Measurements from ENCODE around the gene SFMBT1.

SFMBT1 gene

GRCh38 chr3:52912885-52913731, 132.8 kb downstream of the SFMBT1 start:
- DNase-seq, result no peak

GRCh38 chr3:52910823-52911222, 135.1 kb downstream of the SFMBT1 start:
- DNase-seq, result no peak

DNA sequence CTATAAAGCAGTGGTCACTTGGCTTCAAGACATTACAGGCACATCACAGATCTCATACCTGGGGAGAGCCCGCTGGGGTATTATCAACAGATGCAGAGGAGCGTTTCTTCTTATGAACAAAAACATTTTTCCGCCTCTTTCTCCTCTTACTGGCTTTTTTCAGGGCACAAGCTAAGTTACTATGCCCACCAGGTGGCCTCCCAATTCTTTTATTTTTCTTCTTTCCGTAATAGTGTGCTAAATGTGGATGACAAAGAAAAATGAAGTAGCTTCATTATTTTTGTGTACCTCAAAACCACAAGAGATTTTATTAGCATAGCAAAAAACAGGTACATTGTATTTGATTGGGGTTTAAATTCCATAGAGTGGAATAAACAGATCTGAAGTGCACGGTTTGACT, 138.4 kb downstream of the SFMBT1 start:
- no peak for DNase-seq

DNA sequence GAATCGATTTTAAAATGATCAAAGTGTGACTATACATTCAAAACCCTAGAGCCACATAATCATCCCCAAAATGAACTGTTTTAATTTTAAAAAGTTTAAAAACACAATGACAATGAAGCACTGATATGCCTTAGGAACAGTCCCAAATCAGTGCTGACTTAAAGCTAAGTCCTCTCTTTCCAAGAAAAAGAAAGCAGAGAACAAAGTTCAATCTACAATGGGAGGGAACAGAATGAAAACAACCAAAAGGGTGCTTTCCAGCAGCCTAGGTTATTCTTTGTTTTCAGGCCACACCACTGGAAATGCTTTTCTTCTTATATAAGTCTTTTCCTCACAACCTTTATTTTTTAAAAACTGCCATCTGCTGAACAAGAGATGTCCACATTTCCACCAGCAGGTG, 141.3 kb downstream of the SFMBT1 start:
- DNase-seq, result no peak

DNA sequence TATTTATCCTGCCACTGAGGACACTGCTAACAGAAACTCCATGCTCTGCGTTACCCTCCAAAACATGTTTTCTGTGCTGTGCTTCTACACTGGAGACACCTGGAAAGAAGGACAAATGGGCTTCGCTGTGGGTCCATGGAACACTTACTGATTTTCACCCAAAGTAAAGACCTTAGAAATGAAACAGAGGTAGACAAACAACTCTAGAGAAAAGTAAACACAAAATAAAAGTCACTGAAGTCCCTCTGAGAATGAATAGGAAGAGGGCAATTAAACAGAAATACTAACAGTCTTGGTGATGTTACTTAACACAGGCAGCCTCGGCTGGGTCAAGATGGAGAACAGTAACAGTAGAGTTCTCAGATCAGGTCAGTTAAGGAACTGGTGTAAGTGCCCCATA, 141.9 kb downstream of the SFMBT1 start:
- DNase-seq, result no peak

DNA sequence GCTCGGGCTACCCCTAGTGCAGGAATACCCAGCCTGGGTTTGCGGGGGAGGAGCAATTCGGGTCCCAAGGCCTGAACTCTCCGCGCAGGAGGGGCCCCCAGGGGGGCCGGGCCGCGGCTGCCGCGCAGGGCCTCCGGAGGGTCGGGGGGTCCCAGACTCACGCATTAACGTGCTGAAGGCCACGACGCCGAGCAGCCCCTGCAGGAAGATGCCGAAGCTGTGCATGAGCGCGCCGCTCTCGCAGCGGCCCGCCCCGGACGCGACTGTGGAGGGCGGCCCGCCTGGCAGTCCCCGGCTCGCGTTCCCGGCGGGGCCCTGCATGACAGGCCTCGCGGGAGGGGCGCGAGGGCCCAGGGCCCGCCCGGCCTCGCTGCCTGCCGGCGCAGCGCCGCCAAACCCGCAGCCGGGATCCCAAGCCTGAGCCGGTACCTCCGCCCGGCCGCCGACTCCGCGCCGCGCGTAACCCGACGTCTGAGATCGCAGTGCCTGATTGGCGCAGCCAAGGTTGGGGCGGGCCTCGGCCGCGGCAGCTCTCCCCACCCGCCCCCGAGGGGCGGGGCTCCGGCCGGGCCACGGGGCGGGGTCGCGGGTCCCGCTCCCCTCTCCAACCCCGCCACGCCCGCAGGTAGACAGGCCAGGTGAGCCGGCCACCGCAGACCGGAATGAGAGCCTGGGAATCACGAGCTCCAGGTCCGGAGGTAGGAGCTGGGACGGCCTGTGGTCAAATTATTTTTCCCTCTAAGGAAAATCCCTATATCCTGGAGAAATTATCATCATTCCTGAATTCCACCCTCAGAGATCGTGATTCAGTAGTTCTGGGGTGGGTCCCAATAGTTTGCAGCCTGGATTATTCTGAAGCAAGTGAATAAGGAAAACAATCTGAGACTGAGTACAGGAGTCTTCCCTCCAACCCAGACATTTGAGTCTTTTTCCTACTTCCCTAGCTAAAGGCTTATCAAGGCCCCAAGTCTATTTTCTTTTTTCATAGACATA, 148.4 kb downstream of the SFMBT1 start, which contains the start of gene STIMATE:
STIMATE (minus strand) TSS at position 419 of the 993 bp plus-strand sequence; CDS start at position 321, 98 bp downstream.
- DNase-seq, result peak; percentile 29 to 69

- peak in 1 of 2 experiments; percentile 1 for DNase-seq
Measured at GRCh38 chr3:52896613-52897012, 149.3 kb downstream of the SFMBT1 start.

DNA sequence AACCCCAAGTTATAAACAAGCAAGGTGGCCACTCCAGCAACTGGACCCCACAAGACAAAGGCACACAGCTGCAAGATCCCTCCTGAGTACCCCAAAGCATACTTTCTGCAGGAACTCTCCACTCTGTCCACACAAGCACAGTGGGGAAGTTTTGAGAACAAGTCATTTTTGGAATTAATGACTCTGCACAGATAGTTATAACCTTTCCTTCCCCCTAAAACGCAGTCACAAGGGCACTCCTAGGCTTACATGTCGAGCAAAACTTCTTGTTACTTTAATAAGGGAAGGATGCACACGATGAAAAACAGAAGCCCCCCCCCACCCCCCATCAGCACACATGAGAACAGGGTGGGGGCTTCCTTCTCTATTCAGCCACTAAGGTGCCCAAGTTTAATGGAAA, 149.7 kb downstream of the SFMBT1 start:
- no peak for DNase-seq

DNA sequence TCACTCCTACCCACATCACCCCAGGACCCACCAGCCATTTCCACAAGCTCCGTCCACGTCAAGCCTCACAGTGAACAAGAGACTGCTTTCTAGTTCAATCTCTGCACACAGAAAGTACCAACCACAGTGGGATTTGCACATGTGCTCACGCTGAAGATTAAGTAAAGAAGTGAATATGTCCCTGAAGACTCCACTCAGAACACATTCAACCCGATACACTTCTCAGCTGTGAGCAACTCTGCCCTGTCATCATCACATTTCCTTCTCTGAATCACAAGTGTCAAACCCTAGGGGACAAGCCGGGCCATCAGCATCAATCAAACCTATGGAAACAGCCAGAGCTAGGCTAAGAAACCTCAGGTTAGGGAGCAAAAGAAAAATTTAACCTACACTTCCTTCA, 150.5 kb downstream of the SFMBT1 start:
- DNase-seq, result no peak

- DNase-seq, result no peak
Measured at GRCh38 chr3:52894756-52895155, 151.1 kb downstream of the SFMBT1 start.

DNA sequence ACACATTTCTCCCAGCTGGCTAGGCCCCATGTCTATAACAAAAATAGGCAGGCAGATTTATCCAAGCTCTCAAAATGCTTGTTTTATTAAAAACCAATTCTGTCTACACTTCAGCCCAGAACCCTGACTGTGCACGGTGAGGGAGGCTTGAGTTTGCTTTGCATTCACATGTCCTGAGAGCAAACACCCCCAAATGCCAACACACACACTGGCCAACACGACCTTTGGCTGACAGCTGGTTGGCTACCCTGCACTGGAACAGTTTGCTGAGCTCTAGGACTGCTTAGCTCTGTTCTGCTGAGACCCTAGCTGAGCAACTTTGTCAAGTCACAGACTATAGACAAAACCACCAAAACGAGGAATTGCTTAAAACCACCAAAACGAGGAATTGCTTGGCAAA, 152.2 kb downstream of the SFMBT1 start:
- no peak for DNase-seq

DNA sequence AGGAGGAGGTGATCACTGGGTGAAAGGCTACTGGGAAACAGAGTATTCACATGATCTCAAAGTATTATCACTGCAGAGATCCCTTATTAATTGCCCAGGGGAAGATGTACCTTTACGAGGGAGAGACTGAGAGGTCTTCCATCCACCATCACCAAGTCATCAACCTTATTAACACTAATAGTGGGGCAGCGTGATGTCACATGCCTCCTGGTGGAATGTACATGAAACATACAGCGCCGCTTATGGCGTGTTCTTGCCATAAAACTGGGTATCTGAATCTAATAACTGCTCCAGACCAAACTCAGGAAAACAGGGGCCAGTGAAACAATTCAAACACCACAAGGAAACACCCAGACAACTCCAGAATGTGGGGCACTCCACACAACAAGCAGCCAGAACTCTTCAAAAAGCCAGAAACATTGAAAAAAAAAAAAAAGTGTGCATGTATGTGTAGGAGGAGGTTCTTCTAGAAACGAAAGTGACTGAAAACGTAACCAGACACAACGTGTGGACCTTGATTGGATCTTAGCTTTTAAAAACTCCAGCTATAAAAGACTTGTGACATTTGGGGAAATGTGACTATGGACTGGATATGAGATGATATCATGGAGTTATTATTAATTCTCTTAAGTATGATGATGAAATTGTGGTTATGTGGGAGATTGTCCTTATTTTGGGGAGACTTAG, 153.1 kb downstream of the SFMBT1 start:
- DNase-seq, result no peak

- no peak for DNase-seq
Measured at GRCh38 chr3:52892290-52892624, 153.6 kb downstream of the SFMBT1 start.

GRCh38 chr3:52891615-52892081, 154.2 kb downstream of the SFMBT1 start:
- no peak for DNase-seq

DNA sequence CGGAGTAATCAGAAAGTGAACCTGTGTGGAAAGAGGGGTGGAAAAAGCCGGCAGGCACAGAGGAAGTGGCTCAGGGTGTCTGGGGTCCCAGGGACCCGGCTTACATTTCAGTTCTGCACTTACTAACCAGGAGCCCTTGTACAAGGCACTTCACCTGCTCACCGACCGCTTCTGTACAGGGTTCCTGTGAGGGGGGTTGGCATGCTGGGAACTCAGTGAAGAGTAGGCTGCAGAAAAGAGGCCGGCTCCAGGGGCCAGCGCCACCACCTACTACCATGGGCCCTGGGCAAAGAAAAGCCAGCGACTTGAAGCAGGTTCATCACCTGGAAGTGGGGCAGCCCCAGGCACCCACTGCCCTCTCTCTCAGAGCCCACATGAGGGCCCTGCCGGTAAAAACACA, 154.7 kb downstream of the SFMBT1 start:
- DNase-seq, result no peak

DNA sequence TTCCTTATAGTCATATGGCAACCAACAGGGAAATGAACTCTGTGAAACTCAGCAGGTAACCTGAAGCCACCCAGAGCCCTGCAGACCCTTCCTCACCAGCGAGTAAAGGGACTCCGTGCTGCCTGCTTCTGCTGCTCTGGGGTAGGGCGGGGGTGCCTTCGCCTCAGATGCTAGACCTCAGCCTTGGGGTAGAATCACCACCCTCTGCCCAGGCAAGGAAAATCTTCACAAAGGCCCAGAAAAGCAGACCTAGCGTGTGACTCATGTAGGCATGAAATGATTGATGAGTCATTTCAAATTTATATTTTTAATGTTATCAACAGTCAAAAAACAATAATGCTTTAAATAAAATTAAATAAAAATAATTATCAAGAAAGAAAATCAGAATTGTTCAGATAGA, 155.1 kb downstream of the SFMBT1 start:
- no peak for DNase-seq

DNA sequence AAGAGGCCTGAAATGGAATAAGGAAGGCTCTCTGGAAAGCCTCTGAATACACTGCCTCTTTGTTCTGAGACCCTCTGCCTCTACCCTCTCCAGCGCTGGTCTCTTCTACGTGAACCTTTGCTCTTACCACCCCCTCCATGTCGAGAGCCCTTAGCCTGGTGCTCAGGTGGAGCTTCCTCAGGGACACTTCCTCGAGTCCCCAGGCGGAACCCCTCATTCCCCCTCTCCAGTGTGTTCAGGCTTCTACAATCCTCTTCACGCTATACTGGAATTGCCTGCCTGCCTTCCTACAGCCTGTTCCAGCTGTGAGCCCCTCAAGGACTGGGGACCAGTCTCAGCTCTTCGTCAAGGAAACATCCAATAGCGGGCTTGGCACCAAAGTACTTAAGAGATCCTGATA, 156.0 kb downstream of the SFMBT1 start:
- DNase-seq, result no peak

DNA sequence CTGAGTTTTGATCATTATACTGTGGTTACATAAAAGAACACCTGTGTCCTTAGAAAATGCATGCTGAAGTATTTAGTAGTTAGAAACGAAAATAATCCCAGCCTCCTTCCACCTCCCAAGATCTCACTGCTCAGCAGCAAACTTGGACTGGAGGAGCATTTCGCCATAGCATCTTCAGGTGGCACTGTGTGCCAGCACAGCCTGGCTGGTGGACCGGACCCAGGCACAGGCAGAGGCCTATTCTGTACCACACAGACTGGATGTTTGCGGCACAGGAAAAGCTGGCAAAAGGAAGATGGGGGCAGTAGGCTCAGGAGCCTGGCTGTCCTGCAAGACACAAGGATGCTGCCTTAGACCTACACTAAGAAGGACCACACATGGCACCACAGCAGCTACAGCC, 158.7 kb downstream of the SFMBT1 start:
- DNase-seq, result no peak

GRCh38 chr3:52886049-52886730, 159.7 kb downstream of the SFMBT1 start:
- DNase-seq, result no peak

- no peak for DNase-seq
Measured at GRCh38 chr3:52882377-52882776, 163.5 kb downstream of the SFMBT1 start.

DNA sequence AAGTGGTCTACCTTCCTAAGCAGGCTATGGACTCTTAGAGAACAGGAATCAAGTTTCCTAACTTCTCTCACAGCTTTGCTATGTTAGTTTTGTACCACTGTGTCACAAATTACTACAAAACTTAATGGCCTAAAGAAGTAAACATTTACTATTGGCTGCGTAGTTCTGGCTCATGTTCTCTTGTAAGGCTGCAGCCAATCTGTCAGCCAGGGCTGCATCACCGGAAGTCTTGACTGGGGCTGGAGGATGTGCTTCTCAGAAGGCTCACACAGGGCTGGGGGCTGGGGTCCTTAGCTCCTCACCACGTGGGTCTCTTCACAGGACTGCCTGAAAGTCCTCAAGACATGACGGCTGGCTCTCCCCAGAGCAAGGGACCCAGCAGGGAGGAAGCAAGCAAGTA, 164.0 kb downstream of the SFMBT1 start:
- no peak for DNase-seq

- no peak for DNase-seq
Measured at GRCh38 chr3:52880474-52880873, 165.4 kb downstream of the SFMBT1 start.
